GM12874 (cell line): ENCODE data around the gene CFAP90.

Source experiments
- TF ChIP-seq, protein P1 (sequence below): IDR thresholded peaks from 2 replicates; pipeline ENCODE4 v1.5.1; 2011; ENCODE audit warnings: low read depth, mild to moderate bottlenecking, control low read depth, low read length, moderate library complexity; ENCODE audit not compliant: insufficient read depth

The CFAP90 gene

DNA sequence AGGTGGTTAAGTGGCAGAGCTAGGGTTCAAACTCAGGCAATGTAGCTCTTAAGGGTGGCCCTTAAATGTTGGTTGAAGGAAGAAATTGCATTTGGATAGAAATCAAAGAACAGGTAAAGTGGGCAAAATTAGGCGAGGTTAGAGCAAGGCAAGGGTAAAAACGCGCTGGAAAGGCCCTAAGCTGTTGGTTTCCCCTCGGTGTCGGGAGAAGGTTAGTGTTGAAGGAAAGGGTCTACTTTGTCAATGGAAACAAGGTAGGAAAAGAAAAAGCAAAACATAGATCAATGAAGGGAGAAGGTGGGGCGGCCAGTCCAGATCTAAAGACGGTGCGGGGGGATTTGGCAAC is 17.5 kb upstream of the CFAP90 start:
- TF ChIP-seq, protein P1, sequence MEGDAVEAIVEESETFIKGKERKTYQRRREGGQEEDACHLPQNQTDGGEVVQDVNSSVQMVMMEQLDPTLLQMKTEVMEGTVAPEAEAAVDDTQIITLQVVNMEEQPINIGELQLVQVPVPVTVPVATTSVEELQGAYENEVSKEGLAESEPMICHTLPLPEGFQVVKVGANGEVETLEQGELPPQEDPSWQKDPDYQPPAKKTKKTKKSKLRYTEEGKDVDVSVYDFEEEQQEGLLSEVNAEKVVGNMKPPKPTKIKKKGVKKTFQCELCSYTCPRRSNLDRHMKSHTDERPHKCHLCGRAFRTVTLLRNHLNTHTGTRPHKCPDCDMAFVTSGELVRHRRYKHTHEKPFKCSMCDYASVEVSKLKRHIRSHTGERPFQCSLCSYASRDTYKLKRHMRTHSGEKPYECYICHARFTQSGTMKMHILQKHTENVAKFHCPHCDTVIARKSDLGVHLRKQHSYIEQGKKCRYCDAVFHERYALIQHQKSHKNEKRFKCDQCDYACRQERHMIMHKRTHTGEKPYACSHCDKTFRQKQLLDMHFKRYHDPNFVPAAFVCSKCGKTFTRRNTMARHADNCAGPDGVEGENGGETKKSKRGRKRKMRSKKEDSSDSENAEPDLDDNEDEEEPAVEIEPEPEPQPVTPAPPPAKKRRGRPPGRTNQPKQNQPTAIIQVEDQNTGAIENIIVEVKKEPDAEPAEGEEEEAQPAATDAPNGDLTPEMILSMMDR, result no peak

DNA sequence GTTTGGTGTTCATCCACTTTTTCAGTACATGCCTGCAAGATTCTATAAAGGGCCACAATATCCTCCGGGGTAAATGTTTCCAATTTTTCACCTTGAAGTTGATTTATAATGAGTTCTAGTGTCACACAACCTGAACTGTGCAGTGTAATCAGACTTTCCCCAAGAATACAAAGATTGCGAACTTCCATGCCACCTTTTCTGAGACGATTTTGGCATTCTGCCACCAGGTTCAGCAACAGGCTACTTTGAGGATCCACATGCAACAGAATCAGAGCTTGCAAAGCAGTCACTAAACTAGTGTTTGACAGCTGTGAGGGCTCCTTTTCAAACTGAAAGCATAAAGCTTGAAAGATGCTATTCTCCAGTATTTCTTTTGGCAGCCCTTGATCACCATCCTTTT is 16.3 kb upstream of the CFAP90 start:
- TF ChIP-seq, protein P1, result no peak

DNA sequence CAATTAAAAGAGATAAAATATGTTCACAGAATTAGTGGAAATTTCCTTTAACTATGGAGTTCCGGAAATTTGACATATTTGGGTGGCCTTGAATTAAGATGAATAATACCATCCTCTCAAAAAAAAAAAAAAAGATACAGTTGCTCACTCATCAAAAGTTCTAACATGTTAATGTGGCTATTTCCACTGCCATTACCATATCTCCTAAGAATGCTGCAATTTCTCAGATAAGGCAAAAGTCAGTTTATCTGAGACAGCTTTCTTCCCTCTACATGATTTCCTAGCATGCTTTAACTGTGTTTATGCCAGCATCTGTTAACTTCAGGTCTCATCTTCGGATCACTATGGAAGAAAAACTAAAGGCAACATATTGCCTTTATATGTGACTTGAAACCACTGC is 15.3 kb upstream of the CFAP90 start:
- TF ChIP-seq, protein P1, result no peak

DNA sequence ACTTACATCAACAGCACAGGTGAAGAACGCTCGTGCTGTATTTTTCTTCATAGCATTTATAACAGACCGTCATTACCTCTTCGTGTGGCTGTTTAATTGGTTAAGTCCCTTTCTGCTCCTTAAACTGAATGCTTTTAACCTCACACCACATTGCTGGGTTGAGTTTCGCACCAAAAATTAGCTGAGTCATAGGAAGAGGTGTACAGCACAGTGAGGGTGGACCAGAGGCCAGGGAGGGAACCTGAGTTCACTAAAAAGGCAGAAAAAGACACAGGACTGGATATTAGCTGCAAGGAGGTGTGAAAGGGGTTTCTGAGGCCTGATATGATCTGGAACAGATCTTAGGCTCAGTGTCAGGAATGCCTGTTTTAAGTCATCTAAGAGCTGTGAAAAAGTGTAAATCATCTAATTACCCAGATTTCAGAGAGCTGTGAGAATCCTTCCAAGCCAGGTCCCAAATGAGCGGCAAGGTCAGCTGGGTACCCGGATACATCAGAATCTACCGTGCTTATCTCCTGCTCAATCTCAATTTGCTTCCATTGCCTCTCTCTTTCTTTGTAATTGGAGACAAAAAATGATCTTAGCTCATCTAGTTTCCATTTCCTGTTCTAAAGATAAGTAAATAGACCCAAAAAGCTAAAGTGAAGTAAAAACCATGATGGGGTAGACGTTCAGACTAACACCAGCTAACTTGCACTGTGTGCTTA is 7.1 kb upstream of the CFAP90 start:
- TF ChIP-seq, protein P1, result no peak

DNA sequence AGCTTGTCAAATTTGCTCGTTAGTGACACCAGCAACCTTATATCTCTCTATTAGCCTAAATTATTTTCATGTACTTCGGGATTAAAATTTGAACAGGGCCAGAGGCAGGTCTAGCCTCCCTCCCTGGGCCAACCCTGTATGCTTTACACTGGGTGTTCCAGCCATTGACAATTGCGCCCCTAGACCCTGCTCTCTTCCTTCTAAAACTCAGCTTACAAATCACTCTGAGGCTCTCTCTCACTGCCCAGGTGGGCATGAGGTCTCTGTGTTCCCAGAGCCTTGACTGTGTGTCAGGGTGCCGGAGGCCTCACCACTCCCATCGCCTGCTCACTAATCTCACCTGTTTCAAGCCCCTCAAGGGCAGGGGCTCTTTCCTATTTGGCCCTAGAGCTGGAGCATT is 6.4 kb upstream of the CFAP90 start:
- TF ChIP-seq, protein P1, result no peak

DNA sequence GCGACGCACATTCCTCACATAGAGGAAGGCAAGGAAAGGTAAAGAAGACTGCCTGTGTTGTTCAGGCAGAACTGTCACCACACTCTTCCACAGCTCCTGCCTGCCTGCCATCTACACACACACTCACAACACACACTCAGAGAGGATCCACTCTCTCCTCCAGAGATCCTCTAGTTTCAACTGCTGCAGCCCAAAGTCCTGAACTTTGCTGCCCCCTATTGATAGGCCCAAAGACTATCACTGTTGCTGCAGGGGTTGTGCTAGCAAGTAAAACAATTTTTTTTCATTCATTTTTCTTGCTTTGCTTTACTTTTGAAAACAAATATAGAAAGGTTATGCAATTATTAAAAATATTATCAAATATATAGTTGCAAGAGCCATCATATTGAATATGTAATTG is 5.9 kb upstream of the CFAP90 start:
- TF ChIP-seq, protein P1, result peak; percentile 63

DNA sequence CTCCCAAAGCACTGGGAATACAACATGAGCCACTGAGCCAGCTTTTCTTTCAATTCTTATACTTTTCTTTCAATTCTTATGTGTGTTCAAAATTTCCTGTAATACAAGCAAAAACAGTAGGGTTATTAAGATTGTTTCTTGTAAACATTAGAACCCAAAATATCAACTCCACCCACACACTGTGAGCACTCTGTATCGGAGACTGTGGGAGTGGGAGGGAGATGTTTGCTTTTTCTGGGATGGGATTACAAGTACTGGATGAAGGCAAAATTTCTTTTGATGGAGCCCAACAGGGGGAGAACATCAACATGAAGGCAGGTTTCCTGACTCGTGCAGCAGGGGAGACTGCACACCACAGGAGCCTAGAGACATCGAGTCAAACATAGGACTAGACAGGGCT is 4.7 kb upstream of the CFAP90 start:
- TF ChIP-seq, protein P1, result no peak
